NCI-H345 treated with DMSO at 0.1 percent for 48 hours (cell line): Measurements from ENCODE around the gene ARX.

Source experiments
- DNase-seq: peaks from one replicate; lab custom pipeline; 2025; ENCODE audit not compliant: unreplicated experiment; lab: John Stamatoyannopoulos, UW

ARX gene

GRCh38 chrX:25015486-25016360, at the start of gene ARX:
ARX (minus strand) TSS chrX:25015965; CDS start chrX:25015737, 228 bp downstream.
- DNase-seq, result no peak

GRCh38 chrX:25059273-25059672, 43.5 kb upstream of the ARX start:
- DNase-seq, result no peak

- no peak for DNase-seq
Observed at GRCh38 chrX:25052798-25053534, 37.2 kb upstream of the ARX start.

GRCh38 chrX:25049971-25050370, 34.2 kb upstream of the ARX start:
- no peak for DNase-seq

GRCh38 chrX:25049357-25049756, 33.6 kb upstream of the ARX start:
- no peak for DNase-seq

- no peak for DNase-seq
Observed at GRCh38 chrX:25048178-25048577, 32.4 kb upstream of the ARX start.

- no peak for DNase-seq
Observed at GRCh38 chrX:25043192-25043591, 27.4 kb upstream of the ARX start.

- DNase-seq, result no peak
Observed at GRCh38 chrX:25039036-25039435, 23.3 kb upstream of the ARX start.

- no peak for DNase-seq
Observed at GRCh38 chrX:25034889-25035288, 19.1 kb upstream of the ARX start.

- no peak for DNase-seq
Observed at GRCh38 chrX:25029288-25029825, 13.6 kb upstream of the ARX start.

GRCh38 chrX:25028726-25029125, 13.0 kb upstream of the ARX start:
- no peak for DNase-seq

- no peak for DNase-seq
Observed at GRCh38 chrX:25026576-25026975, 10.8 kb upstream of the ARX start.

GRCh38 chrX:25025615-25026014, 9.8 kb upstream of the ARX start:
- no peak for DNase-seq

- no peak for DNase-seq
Observed at GRCh38 chrX:25023908-25024307, 8.1 kb upstream of the ARX start.

- no peak for DNase-seq
Observed at GRCh38 chrX:25022499-25023325, 6.9 kb upstream of the ARX start.

GRCh38 chrX:25020905-25021449, 5.2 kb upstream of the ARX start:
- DNase-seq, result peak; percentile 29

GRCh38 chrX:25020391-25020904, 4.7 kb upstream of the ARX start:
- DNase-seq, result no peak

- no peak for DNase-seq
Observed at GRCh38 chrX:25019707-25020390, 4.1 kb upstream of the ARX start.

- no peak for DNase-seq
Observed at GRCh38 chrX:25018682-25019081, 2.9 kb upstream of the ARX start.

- no peak for DNase-seq
Observed at GRCh38 chrX:25017667-25018247, 2.0 kb upstream of the ARX start.
